Progenitor cell of endocrine pancreas (in vitro differentiated cells): ENCODE measurements around the gene PKDCC. TPM values are rescaled to one million over a fixed set of nuclear protein-coding genes. Genes with fewer than 3 reads are reported as not detected.

Experiments used
- DNase-seq: peaks from one replicate; pipeline ENCODE4 v3.0.0; 2021; ENCODE audit warnings: low spot score; ENCODE audit not compliant: unreplicated experiment
- H3K27ac Mint-ChIP-seq: 2 replicates; pipeline ENCODE4 v1.8.0; 2021; ENCODE audit warnings: mild to moderate bottlenecking, moderate library complexity, mixed read lengths
- H3K27me3 Mint-ChIP-seq: 2 replicates; pipeline ENCODE4 v1.8.0; 2021; ENCODE audit warnings: mixed read lengths
- H3K36me3 Mint-ChIP-seq: 2 replicates; pipeline ENCODE4 v1.8.0; 2022; ENCODE audit warnings: mixed read lengths; ENCODE audit not compliant: insufficient read depth
- H3K4me1 Mint-ChIP-seq: 2 replicates; pipeline ENCODE4 v1.8.0; 2021; ENCODE audit warnings: low read depth, mixed read lengths
- H3K4me3 Mint-ChIP-seq: 2 replicates; pipeline ENCODE4 v1.8.0; 2021; ENCODE audit warnings: low read depth, mild to moderate bottlenecking, moderate library complexity, mixed read lengths
- H3K9me3 Mint-ChIP-seq: 2 replicates; pipeline ENCODE4 v1.8.0; 2021; ENCODE audit warnings: low read depth, mixed read lengths
- total RNA-seq: library from RNA; stranded (reverse); gene quantifications from 2 replicates; pipeline ENCODE4 v1.2.1, GENCODE V29; 2021
- TF ChIP-seq, protein P1 (sequence below): fragments of 200-600 bp; sonication (generic); IDR thresholded peaks from one replicate; pipeline ENCODE4 v1.5.0; 2021; ENCODE audit warnings: antibody characterized with exemption, mild to moderate bottlenecking; ENCODE audit not compliant: unreplicated experiment

The PKDCC gene
- total RNA-seq, 1 donor from 2014 or later: 335 TPM

GRCh38 chr2:42048299-42049220 lies 739 bp downstream of the PKDCC start:
- Mint-ChIP-seq H3K36me3 (peaks cover 14% of the 10 kb centered on the region), H3K27me3 (peaks cover 4% of the 10 kb centered on the region), H3K4me1 (peaks cover 61% of the 10 kb centered on the region), H3K9me3 (no peaks in the 10 kb centered on the region), H3K27ac (peak overlapping the region; percentile 89), H3K4me3 (peak overlapping the region; percentile 93)
- TF ChIP-seq, protein P1, sequence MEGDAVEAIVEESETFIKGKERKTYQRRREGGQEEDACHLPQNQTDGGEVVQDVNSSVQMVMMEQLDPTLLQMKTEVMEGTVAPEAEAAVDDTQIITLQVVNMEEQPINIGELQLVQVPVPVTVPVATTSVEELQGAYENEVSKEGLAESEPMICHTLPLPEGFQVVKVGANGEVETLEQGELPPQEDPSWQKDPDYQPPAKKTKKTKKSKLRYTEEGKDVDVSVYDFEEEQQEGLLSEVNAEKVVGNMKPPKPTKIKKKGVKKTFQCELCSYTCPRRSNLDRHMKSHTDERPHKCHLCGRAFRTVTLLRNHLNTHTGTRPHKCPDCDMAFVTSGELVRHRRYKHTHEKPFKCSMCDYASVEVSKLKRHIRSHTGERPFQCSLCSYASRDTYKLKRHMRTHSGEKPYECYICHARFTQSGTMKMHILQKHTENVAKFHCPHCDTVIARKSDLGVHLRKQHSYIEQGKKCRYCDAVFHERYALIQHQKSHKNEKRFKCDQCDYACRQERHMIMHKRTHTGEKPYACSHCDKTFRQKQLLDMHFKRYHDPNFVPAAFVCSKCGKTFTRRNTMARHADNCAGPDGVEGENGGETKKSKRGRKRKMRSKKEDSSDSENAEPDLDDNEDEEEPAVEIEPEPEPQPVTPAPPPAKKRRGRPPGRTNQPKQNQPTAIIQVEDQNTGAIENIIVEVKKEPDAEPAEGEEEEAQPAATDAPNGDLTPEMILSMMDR: no peak
- DNase-seq: no peak

GRCh38 chr2:42049221-42050009 lies 1.6 kb downstream of the PKDCC start:
- Mint-ChIP-seq H3K4me3 (peak overlapping the region; percentile 93), H3K27ac (peak overlapping the region; percentile 96), H3K4me1 (peaks cover 68% of the 10 kb centered on the region), H3K9me3 (no peaks in the 10 kb centered on the region), H3K27me3 (peaks cover 3% of the 10 kb centered on the region), H3K36me3 (peaks cover 18% of the 10 kb centered on the region)
- TF ChIP-seq, protein P1: no peak
- DNase-seq: no peak

GRCh38 chr2:42050010-42050702 lies 2.3 kb downstream of the PKDCC start:
- Mint-ChIP-seq H3K4me3 (peak overlapping the region; percentile 93), H3K36me3 (peaks cover 21% of the 10 kb centered on the region), H3K27ac (peak overlapping the region; percentile 93), H3K9me3 (no peaks in the 10 kb centered on the region), H3K4me1 (peaks cover 66% of the 10 kb centered on the region), H3K27me3 (no peaks in the 10 kb centered on the region)
- no peak for DNase-seq
- TF ChIP-seq, protein P1: no peak

- peak overlapping the region; percentile 93 for H3K27ac Mint-ChIP-seq
These were observed 3.1 kb downstream of the PKDCC start for GRCh38 chr2:42050703-42051542.

More at GRCh38 chr2:42050703-42051542, 3.1 kb downstream of the PKDCC start:
- Mint-ChIP-seq H3K9me3 (no peaks in the 10 kb centered on the region), H3K4me3 (peak overlapping the region; percentile 93), H3K27me3 (no peaks in the 10 kb centered on the region), H3K36me3 (peaks cover 22% of the 10 kb centered on the region), H3K4me1 (peaks cover 63% of the 10 kb centered on the region)
- DNase-seq: no peak
- TF ChIP-seq, protein P1: no peak
